IMR-90 (cell line): ENCODE data around the gene NDEL1. TPM values are rescaled to one million over a fixed set of nuclear protein-coding genes. Genes with fewer than 3 reads are reported as not detected.

Source experiments
- ATAC-seq: fragments of 200-7000 bp; cut with Tn5 transposase; 2 replicates; pipeline ENCODE4 v1.9.1; 2020; ENCODE audit warnings: low read depth, mild to moderate bottlenecking, moderate library complexity
- BruUV-seq: library from RNA; stranded (reverse); fragments of 400-500 nt; replicated peaks from 2 replicates; lab custom pipeline; 2021; lab: Mats Ljungman, UMichigan
- CTCF ChIA-PET: fragments of 300-600 bp; formaldehyde crosslinking; extraction: SDS; loops from one replicate; lab custom pipeline; 2021; ENCODE audit warnings: antibody characterized with exemption; lab: Yijun Ruan, JAX
- POLR2A ChIA-PET: fragments of 300-600 bp; sonication (Branson Sonifier 250); formaldehyde crosslinking; loops from one replicate; lab custom pipeline; 2022; ENCODE audit warnings: antibody characterized with exemption; ENCODE audit not compliant: unreplicated experiment; lab: Charles Lee
- DNase-seq: peaks from one replicate; pipeline ENCODE4 v3.0.0; 2013
- H2AFZ ChIP-seq: replicated peaks from 2 replicates; pipeline ENCODE3; 2013; ENCODE audit warnings: low read length, mild to moderate bottlenecking; ENCODE audit not compliant: poor library complexity
- H2AK5ac ChIP-seq: 2 replicates; pipeline ENCODE4 v1.6.1; 2013; ENCODE audit warnings: low read depth, low read length, inconsistent platforms
- H2AK9ac ChIP-seq: replicated peaks from 2 replicates; pipeline ENCODE3; 2013; ENCODE audit warnings: mild to moderate bottlenecking, low read depth, low read length, moderate library complexity; ENCODE audit not compliant: poor library complexity
- H2BK120ac ChIP-seq: 2 replicates; pipeline ENCODE4 v1.6.1; 2013; ENCODE audit warnings: low read depth, low read length, inconsistent platforms
- H2BK15ac ChIP-seq: 3 replicates; pipeline ENCODE4 v1.6.1; 2013; ENCODE audit warnings: low read depth, low read length, inconsistent platforms
- H2BK20ac ChIP-seq: 2 replicates; pipeline ENCODE4 v1.6.1; 2013; ENCODE audit warnings: low read depth, mild to moderate bottlenecking, inconsistent platforms, low read length, moderate library complexity
- H2BK5ac ChIP-seq: 2 replicates; pipeline ENCODE4 v1.6.1; 2013; ENCODE audit warnings: mild to moderate bottlenecking, low read depth, low read length, inconsistent platforms; ENCODE audit not compliant: poor library complexity, severe bottlenecking
- H3K14ac ChIP-seq: replicated peaks from 2 replicates; pipeline ENCODE4 v1.6.1; 2013; ENCODE audit warnings: low read depth, low read length, inconsistent platforms
- H3K18ac ChIP-seq: 2 replicates; pipeline ENCODE4 v1.6.1; 2013; ENCODE audit warnings: low read depth, low read length, control low read depth
- H3K23ac ChIP-seq: 2 replicates; pipeline ENCODE4 v1.6.1; 2013; ENCODE audit warnings: low read depth, low read length, inconsistent platforms
- H3K27ac ChIP-seq: 2 replicates; pipeline ENCODE4 v1.5.1; 2013; ENCODE audit warnings: mild to moderate bottlenecking, control low read depth, low read length; ENCODE audit not compliant: insufficient read depth
- H3K27me3 ChIP-seq: 2 replicates; pipeline ENCODE4 v1.6.1; 2013; ENCODE audit warnings: low read length; ENCODE audit not compliant: control insufficient read depth, insufficient read depth
- H3K36me3 ChIP-seq: 2 replicates; pipeline ENCODE4 v1.6.1; 2013; ENCODE audit warnings: low read length, mixed read lengths; ENCODE audit not compliant: control insufficient read depth, insufficient read depth
- H3K4ac ChIP-seq: 2 replicates; pipeline ENCODE4 v1.6.1; 2013; ENCODE audit warnings: low read depth, low read length, inconsistent platforms
- H3K4me1 ChIP-seq: 2 replicates; pipeline ENCODE4 v1.6.1; 2013; ENCODE audit warnings: low read length, mixed read lengths; ENCODE audit not compliant: control insufficient read depth, insufficient read depth
- H3K4me2 ChIP-seq: 2 replicates; pipeline ENCODE4 v1.6.1; 2013; ENCODE audit warnings: low read depth, mild to moderate bottlenecking, control low read depth, low read length, moderate library complexity
- H3K4me3 ChIP-seq: 2 replicates; pipeline ENCODE4 v1.5.1; 2013; ENCODE audit warnings: low read depth, mild to moderate bottlenecking, control low read depth, low read length, moderate library complexity; ENCODE audit not compliant: insufficient read depth
- H3K56ac ChIP-seq: 2 replicates; pipeline ENCODE4 v1.6.1; 2013; ENCODE audit warnings: low read length, inconsistent platforms; ENCODE audit not compliant: insufficient read depth; ENCODE audit errors: extremely low read depth
- H3K79me1 ChIP-seq, 2 experiments: 2 replicates each; pipeline ENCODE4 v1.6.1; 2013; ENCODE audit warnings: low read length in 2 of 2, inconsistent platforms in 1 of 2, low read depth in 1 of 2
- H3K9ac ChIP-seq: 2 replicates; pipeline ENCODE4 v1.6.1; 2013; ENCODE audit warnings: low read depth, low read length, control low read depth
- H3K9me1 ChIP-seq: 2 replicates; pipeline ENCODE4 v1.6.1; 2013; ENCODE audit warnings: low read length, inconsistent platforms; ENCODE audit not compliant: insufficient read depth
- H3K9me3 ChIP-seq: 2 replicates; pipeline ENCODE4 v1.6.1; 2013; ENCODE audit warnings: low read length; ENCODE audit not compliant: control insufficient read depth, insufficient read depth
- H4K20me1 ChIP-seq: 2 replicates; pipeline ENCODE4 v1.6.1; 2013; ENCODE audit warnings: low read length, inconsistent platforms; ENCODE audit not compliant: insufficient read depth
- H4K5ac ChIP-seq: 2 replicates; pipeline ENCODE4 v1.6.1; 2013; ENCODE audit warnings: mild to moderate bottlenecking, low read depth, low read length, control low read depth
- H4K8ac ChIP-seq, 2 experiments: 2 replicates each; pipeline ENCODE4 v1.6.1; 2013; ENCODE audit warnings: low read depth in 2 of 2, low read length in 2 of 2, control low read depth in 1 of 2, inconsistent platforms in 1 of 2
- H4K91ac ChIP-seq: 2 replicates; pipeline ENCODE4 v1.6.1; 2013; ENCODE audit warnings: low read depth, low read length, inconsistent platforms; ENCODE audit not compliant: insufficient read depth
- BHLHE40 ChIP-seq: fragments of 150-350 bp; IDR thresholded peaks from 2 replicates; pipeline ENCODE4 v1.6.1; 2016; ENCODE audit warnings: mild to moderate bottlenecking, low read depth, low read length
- CTCF ChIP-seq: conservative IDR thresholded peaks from 2 replicates; pipeline ENCODE4 v1.5.1; 2012; ENCODE audit warnings: mild to moderate bottlenecking, low read depth, low read length, improper control_type of control experiment
- FOS ChIP-seq: fragments of 150-350 bp; IDR thresholded peaks from 2 replicates; pipeline ENCODE4 v1.6.1; 2016; ENCODE audit warnings: low read depth, low read length
- POLR2A ChIP-seq: IDR thresholded peaks from 2 replicates; pipeline ENCODE4 v1.6.1; 2012; ENCODE audit warnings: mild to moderate bottlenecking, low read depth, low read length
- SMC3 ChIP-seq: fragments of 150-350 bp; IDR thresholded peaks from 2 replicates; pipeline ENCODE4 v1.6.1; 2016; ENCODE audit warnings: low read depth, mild to moderate bottlenecking, antibody characterized with exemption, low read length, moderate library complexity
- WGBS, 2 experiments: methylation state at CpG; one replicate each; pipeline versions ENCODE4 v1.1.5 to v1.1.7; 2013; ENCODE audit warnings: missing lambda C conversion rate in 2 of 2; ENCODE audit not compliant: insufficient read length in 1 of 2; ENCODE audit errors: extremely low coverage in 2 of 2; 5-methylcytosine and 5-hydroxymethylcytosine counted together
- dilution Hi-C: fragments of 300-500 bp; cut with HindIII; formaldehyde crosslinking; loops from one replicate; pipeline ENCODE4 v1.14.3; 2018; ENCODE audit warnings: low sequenced_read_pairs; ENCODE audit not compliant: unreplicated experiment
- in situ Hi-C: fragments of 300-500 bp; cut with MboI; formaldehyde crosslinking; loops from 3 replicates; pipeline ENCODE4 v1.14.3; 2019; ENCODE audit warnings: low sequenced_read_pairs, inconsistent platforms, mixed read lengths
- intact Hi-C: fragments of 100-400 bp; cut with micrococcal nuclease; formaldehyde crosslinking; loops from 2 replicates; pipeline ENCODE4 v1.10.0; 2022
- polyA plus RNA-seq, 3 experiments: library from polyadenylated mRNA; depleted of rRNA; stranded (reverse); fragments of >200 nt; gene quantifications; 2 replicates each; pipeline ENCODE4 v1.2.3, GENCODE V29; 2012; ENCODE audit warnings: low replicate concordance in 1 of 3
- total RNA-seq: library from RNA; depleted of rRNA; stranded (reverse); fragments of >200 nt; gene quantifications from 2 replicates; pipeline ENCODE4 v1.2.3, GENCODE V29; 2012

NDEL1 gene
- total and polyA plus RNA-seq, 2 of the 4 experiments (the other 2 are of a cell fraction), result 28.9 to 95.6 TPM

- H3K9me3 ChIP-seq, result no peaks in the 10 kb centered on the region
- peaks cover 26% of the 10 kb centered on the region for H4K20me1 ChIP-seq
- TF ChIP-seq POLR2A (no peak), BHLHE40 (no peak), FOS (no peak), CTCF (no peak), SMC3 (no peak)
- WGBS, 2 experiments, result 97% methylated on average over 6 of the region's 22 CpGs; no CpG with 5 or more reads in 1 of the 2 experiments
- no peak overlapping the region for H2BK20ac ChIP-seq
- H3K27me3 ChIP-seq, result no peaks in the 10 kb centered on the region
- dilution Hi-C loops, result no loop called here
- peaks cover 85% of the 10 kb centered on the region for H3K36me3 ChIP-seq
- no peak overlapping the region for H3K27ac ChIP-seq
- H3K23ac ChIP-seq, result no peak overlapping the region
- no peak overlapping the region for H3K14ac ChIP-seq
- in situ Hi-C loops, result no loop called here
- ChIA-PET POLR2A (no interaction called here), CTCF (interaction anchor here (0.7 kb wide), 1 partner anchor 9 kb away, joined by 3 read pairs; no protein-coding TSS in a partner anchor)
- BruUV-seq, result no TSS peak
- ATAC-seq (no peak), DNase-seq (no peak)
- no peak overlapping the region for H4K8ac ChIP-seq
- H3K9me1 ChIP-seq, result 0 out of 2 replicates have a peak, but pooled peaks cover 9% of the 10 kb centered on the region
- H3K79me1 ChIP-seq, result peaks cover 6 to 48% of the 10 kb centered on the region in 2 experiments; a peak in 3 of 4 replicates
- no peak overlapping the region for H3K4ac ChIP-seq
- H3K56ac ChIP-seq, result no peak overlapping the region
- H3K4me2 ChIP-seq, result no peak overlapping the region
- H3K4me1 ChIP-seq, result peaks cover 9% of the 10 kb centered on the region
- no peak overlapping the region for H2BK120ac ChIP-seq
- no peak overlapping the region for H4K91ac ChIP-seq
- H2AFZ ChIP-seq, result no peak overlapping the region
- no peak overlapping the region for H2BK15ac ChIP-seq
- intact Hi-C loops, result no loop called here
- H2BK5ac ChIP-seq, result no peak overlapping the region
- no peak overlapping the region for H2AK9ac ChIP-seq
- H3K9ac ChIP-seq, result no peak overlapping the region
- H3K4me3 ChIP-seq, result no peak overlapping the region
- no peak overlapping the region for H3K18ac ChIP-seq
- H2AK5ac ChIP-seq, result no peak overlapping the region
- no peak overlapping the region; the same call in 1 of the 2 replicates for H4K5ac ChIP-seq
Observed at GRCh38 chr17:8477715-8478441, 42.2 kb downstream of the NDEL1 start.
